ENCODE measurements around the gene DNAJC5G. TPM values are rescaled to one million over a fixed set of nuclear protein-coding genes. Genes with fewer than 3 reads are reported as not detected.
A peak's percentile ranks its signal among the peaks of the same experiment; 100 is the strongest.

DNAJC5G gene
- total and polyA plus RNA-seq, 2 of the 13 experiments (the other 11 are each of a cell fraction or from before 2014, with no cell fraction given), result 0.05 TPM; not detected in 1

- TF ChIP-seq ZBTB34 (CRISPR knock-in tag; IDR thresholded peaks at IDR 0.05), result no peak
- TF ChIP-seq SOX6 (IDR thresholded peaks at IDR 0.05), result no peak
- TF ChIP-seq SOX6 (CRISPR knock-in tag; IDR thresholded peaks at IDR 0.05), result peak; percentile 76
- peak; percentile 46; the same call in 1 of the 2 replicates for TF ChIP-seq ZFX (CRISPR knock-in tag; IDR thresholded peaks at IDR 0.05; ENCODE audit: low read depth)
- no peak; the same call in 1 of the 2 replicates for TF ChIP-seq MTA1 (CRISPR knock-in tag; IDR thresholded peaks at IDR 0.05; ENCODE audit: borderline replicate concordance)
- TF ChIP-seq IRF9 (CRISPR knock-in tag; IDR thresholded peaks at IDR 0.05; ENCODE audit: borderline replicate concordance), result no peak; the same call in 1 of the 2 replicates
- TF ChIP-seq REXO4 (CRISPR knock-in tag; IDR thresholded peaks at IDR 0.05; ENCODE audit: borderline replicate concordance), result peak; percentile 28; the same call in 1 of the 2 replicates
- peak; percentile 87; the same call in 1 of the 2 replicates for TF ChIP-seq NCOA1 (CRISPR knock-in tag; IDR thresholded peaks at IDR 0.05)
- TF ChIP-seq GRHL1 (CRISPR knock-in tag; conservative IDR thresholded peaks at IDR 0.05), result no peak
- TF ChIP-seq ZNF451 (CRISPR knock-in tag; IDR thresholded peaks at IDR 0.05), result peak; percentile 91
- peak; percentile 56; the same call in 1 of the 2 replicates for TF ChIP-seq ZNF256 (CRISPR knock-in tag; conservative IDR thresholded peaks at IDR 0.05)
- no peak for TF ChIP-seq ZNF557 (CRISPR knock-in tag; IDR thresholded peaks at IDR 0.05)
- no peak for TF ChIP-seq ZXDC (CRISPR knock-in tag; IDR thresholded peaks at IDR 0.05)
- TF ChIP-seq ZBTB43 (CRISPR knock-in tag; conservative IDR thresholded peaks at IDR 0.05), result 0 out of 2 replicates have a peak, but pooled peaks have one; percentile 19
- TF ChIP-seq CEBPB (IDR thresholded peaks at IDR 0.05; ENCODE audit: borderline replicate concordance, low read depth, low read length), result no peak
- peak; percentile 55; the same call in 1 of the 2 replicates for TF ChIP-seq ZNF772 (CRISPR knock-in tag; IDR thresholded peaks at IDR 0.05)
- no peak for TF ChIP-seq PAX8 (CRISPR knock-in tag; IDR thresholded peaks at IDR 0.05; ENCODE audit: borderline replicate concordance)
- 0 out of 2 replicates have a peak, but pooled peaks have one; percentile 62 for TF ChIP-seq ZC3H4 (CRISPR knock-in tag; IDR thresholded peaks at IDR 0.05; ENCODE audit: borderline replicate concordance)
- TF ChIP-seq E2F5 (CRISPR knock-in tag; conservative IDR thresholded peaks at IDR 0.05), result peak; percentile 84
These were observed 10.3 kb upstream of the DNAJC5G start (continued) for GRCh38 chr2:27264753-27265535.
